Endothelial cell of umbilical vein (primary cell): Measurements from ENCODE around the gene GLCE. TPM values are rescaled to one million over a fixed set of nuclear protein-coding genes. Genes with fewer than 3 reads are reported as not detected.

Experiments used
- BruUV-seq: library from RNA; stranded (reverse); fragments of 400-500 nt; replicated peaks from 2 replicates; lab custom pipeline; 2021; lab: Mats Ljungman, UMichigan
- CTCF ChIA-PET: fragments of 300-600, 350-600 bp; sonication (Branson Sonifier 250); formaldehyde crosslinking; loops from one replicate; lab custom pipeline; 2021; ENCODE audit warnings: antibody characterized with exemption, inconsistent platforms; lab: Charles Lee
- POLR2A ChIA-PET: fragments of 300-600, 350-600 bp; sonication (Branson Sonifier 250); formaldehyde crosslinking; loops from one replicate; lab custom pipeline; 2021; ENCODE audit warnings: antibody characterized with exemption, inconsistent platforms; lab: Charles Lee
- DNase-seq: peaks from one replicate; pipeline ENCODE4 v3.0.0-alpha.2; 2011; ENCODE audit warnings: low read depth, low spot score
- FAIRE-seq: peaks from 2 replicates; lab custom pipeline; 2011; peaks lifted over from hg19 to GRCh38; lab: Jason Lieb, UNC
- H2AFZ ChIP-seq: 2 replicates; pipeline ENCODE4 v1.6.0; 2012; ENCODE audit warnings: low read depth, low read length, control low read depth, inconsistent platforms
- H3K27ac ChIP-seq: 2 replicates; pipeline ENCODE4 v1.5.1; 2011; ENCODE audit warnings: low read depth, mild to moderate bottlenecking, control low read depth, low read length, moderate library complexity; ENCODE audit not compliant: insufficient read depth
- H3K27me3 ChIP-seq, 2 experiments: 2 replicates each; pipeline versions ENCODE4 v1.6.0 to v1.6.1; 2011; ENCODE audit warnings: low read length in 2 of 2, mixed read lengths in 1 of 2; ENCODE audit not compliant: control insufficient read depth in 2 of 2, insufficient read depth in 2 of 2
- H3K36me3 ChIP-seq, 2 experiments: 2 replicates in 1 of 2; 3 replicates in 1 of 2; pipeline ENCODE4 v1.5.1; 2011; ENCODE audit warnings: low read length in 2 of 2, mild to moderate bottlenecking in 1 of 2, moderate library complexity in 1 of 2; ENCODE audit not compliant: control insufficient read depth in 2 of 2, insufficient read depth in 2 of 2; ENCODE audit errors: extremely low read depth in 1 of 2
- H3K4me1 ChIP-seq: 3 replicates; pipeline ENCODE4 v1.5.1; 2011; ENCODE audit warnings: mild to moderate bottlenecking, low read length; ENCODE audit not compliant: control insufficient read depth, insufficient read depth; ENCODE audit errors: extremely low read depth
- H3K4me2 ChIP-seq: 2 replicates; pipeline ENCODE4 v1.6.1; 2011; ENCODE audit warnings: low read length, control low read depth, mixed read lengths; ENCODE audit not compliant: insufficient read depth
- H3K4me3 ChIP-seq, 3 experiments: fragments of 200-600 bp in 1 of 3; sonication (generic), shearing (Covaris generic) in 1 of 3; replicated peaks in 1 of 3; 2 replicates each; pipeline ENCODE4 v1.5.1; 2011 to 2016; ENCODE audit warnings: control low read depth in 3 of 3, low read length in 3 of 3, mild to moderate bottlenecking in 2 of 3, inconsistent platforms in 1 of 3, low read depth in 1 of 3, moderate library complexity in 1 of 3; ENCODE audit not compliant: insufficient read depth in 1 of 3
- H3K79me2 ChIP-seq: 2 replicates; pipeline ENCODE4 v1.6.0; 2012; ENCODE audit warnings: low read length, inconsistent platforms; ENCODE audit not compliant: control insufficient read depth, insufficient read depth
- H3K9ac ChIP-seq: replicated peaks from 2 replicates; pipeline ENCODE3; 2011; ENCODE audit warnings: low read length, control low read depth; ENCODE audit not compliant: insufficient read depth; ENCODE audit errors: extremely low read depth
- H3K9me1 ChIP-seq: replicated peaks from 3 replicates; pipeline ENCODE4 v1.6.0; 2011; ENCODE audit warnings: mild to moderate bottlenecking, low read length; ENCODE audit not compliant: control insufficient read depth, insufficient read depth; ENCODE audit errors: extremely low read depth
- H3K9me3 ChIP-seq: replicated peaks from 2 replicates; pipeline ENCODE4 v1.5.1; 2012; ENCODE audit warnings: low read length, inconsistent platforms; ENCODE audit not compliant: control insufficient read depth, insufficient read depth
- H4K20me1 ChIP-seq: replicated peaks from 2 replicates; pipeline ENCODE3; 2011; ENCODE audit warnings: mild to moderate bottlenecking, low read length; ENCODE audit not compliant: control insufficient read depth, insufficient read depth; ENCODE audit errors: extremely low read depth
- EZH2 ChIP-seq: IDR thresholded peaks from 2 replicates; pipeline ENCODE4 v1.6.1; 2012; ENCODE audit warnings: borderline replicate concordance, low read depth, mild to moderate bottlenecking, moderate library complexity, low read length, inconsistent platforms; ENCODE audit not compliant: severe bottlenecking
- FOS ChIP-seq: IDR thresholded peaks from 2 replicates; pipeline ENCODE4 v1.6.1; 2011; ENCODE audit warnings: mild to moderate bottlenecking, low read length, moderate library complexity, borderline replicate concordance; ENCODE audit not compliant: insufficient read depth
- GATA2 ChIP-seq: IDR thresholded peaks from 2 replicates; pipeline ENCODE4 v1.7.0; 2011; ENCODE audit warnings: low read depth, mild to moderate bottlenecking, moderate library complexity, mixed read lengths, low read length; ENCODE audit not compliant: insufficient read length, insufficient read depth
- JUN ChIP-seq: IDR thresholded peaks from 2 replicates; pipeline ENCODE4 v1.6.1; 2011; ENCODE audit warnings: borderline replicate concordance, low read depth; ENCODE audit not compliant: insufficient read length, insufficient read depth
- MYC ChIP-seq: IDR thresholded peaks from one replicate; pipeline ENCODE4 v1.6.1; 2011; ENCODE audit warnings: mild to moderate bottlenecking, low read depth, low read length
- POLR2A ChIP-seq: IDR thresholded peaks from 2 replicates; pipeline ENCODE4 v1.6.1; 2012; ENCODE audit warnings: low read depth, mild to moderate bottlenecking, control low read depth, low read length
- POLR2AphosphoS5 ChIP-seq: IDR thresholded peaks from 2 replicates; pipeline ENCODE4 v1.6.1; 2012; ENCODE audit warnings: low read depth, mild to moderate bottlenecking, control low read depth, low read length, moderate library complexity; ENCODE audit not compliant: insufficient read depth
- dilution Hi-C: fragments of 300-500 bp; cut with MboI; formaldehyde crosslinking; loops from one replicate; pipeline ENCODE4 v1.15.0; 2019; ENCODE audit warnings: low sequenced_read_pairs; ENCODE audit not compliant: extremely low pct_ligation_motif_present
- intact Hi-C: fragments of 100-400 bp; cut with micrococcal nuclease; formaldehyde crosslinking; loops from one replicate; pipeline ENCODE4 v1.10.0; 2022
- polyA plus RNA-seq, 4 experiments: library from polyadenylated mRNA; depleted of rRNA in 3 of 4; stranded (reverse) in 3 of 4; unstranded in 1 of 4; fragments of >200 nt; gene quantifications; 2 replicates each; pipeline versions ENCODE4 v1.2.1 to v1.2.3, GENCODE V29; 2011 to 2012; ENCODE audit warnings: missing spikeins in 1 of 4
- total RNA-seq: library from RNA; stranded (reverse); gene quantifications from 2 replicates; pipeline ENCODE4 v1.2.3, GENCODE V29; 2021
- TF ChIP-seq, protein P1 (sequence below): IDR thresholded peaks from 2 replicates; pipeline ENCODE4 v1.6.1; 2011; ENCODE audit not compliant: insufficient read depth, insufficient read length
- TF ChIP-seq, protein P2 (sequence below), 2 donors: IDR thresholded peaks; 1 replicate in 1 of 2; 2 replicates in 1 of 2; pipeline ENCODE4 v1.5.1; 2011; ENCODE audit warnings: low read length in 2 of 2, mild to moderate bottlenecking in 2 of 2, moderate library complexity in 2 of 2, control low read depth in 1 of 2, inconsistent platforms in 1 of 2, low read depth in 1 of 2; ENCODE audit not compliant: insufficient read depth in 1 of 2; ENCODE audit errors: extremely low read depth in 1 of 2

GLCE gene
- total and polyA plus RNA-seq, 2 donors (not counting 3 experiments of a cell fraction or from before 2014, with no cell fraction given), result 48.1 to 86.6 TPM

DNA sequence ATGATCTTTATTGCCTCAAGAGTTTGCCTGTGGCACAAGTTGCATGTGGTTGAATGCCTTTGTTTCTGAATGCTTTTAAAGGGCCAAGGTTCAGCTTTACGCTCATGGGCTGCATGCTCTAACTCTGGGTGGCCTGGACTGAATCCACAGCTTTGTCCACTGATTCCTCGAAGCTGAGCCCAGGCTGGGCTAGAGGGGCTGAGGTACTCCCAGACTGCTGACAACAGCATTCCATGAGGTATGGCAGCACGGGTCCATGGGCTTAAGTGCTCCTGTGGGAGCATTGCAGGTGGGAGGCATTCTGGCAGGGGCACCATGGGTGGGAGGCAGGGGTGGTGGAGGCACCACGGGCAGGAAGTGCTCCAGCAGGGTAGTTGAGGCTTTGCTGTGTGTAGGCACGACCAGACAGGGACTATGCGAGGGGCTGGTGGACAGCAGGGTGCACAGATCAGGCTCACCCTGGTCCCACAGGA is 61.6 kb downstream of the GLCE start:
- no peak for FAIRE-seq
- H4K20me1 ChIP-seq, result no peaks in the 10 kb centered on the region
- TF ChIP-seq MYC, result no peak
- intact Hi-C loops (no loop called here), dilution Hi-C loops (no loop called here)
- H3K4me2 ChIP-seq, result no peak overlapping the region
- no peak overlapping the region for H2AFZ ChIP-seq
- BruUV-seq, result no TSS peak
- H3K9ac ChIP-seq, result no peak overlapping the region
- H3K9me3 ChIP-seq, result no peaks in the 10 kb centered on the region
- ChIA-PET CTCF (interaction anchor here (1.0 kb wide), 1 partner anchor 47 kb away, joined by 3 read pairs; no protein-coding TSS in a partner anchor), POLR2A (interaction anchor here (1.2 kb wide), 1 partner anchor 131 kb away, joined by 9 read pairs; no protein-coding TSS in a partner anchor)
- no peak overlapping the region for H3K27ac ChIP-seq
- no peak overlapping the region for H3K4me3 ChIP-seq
- peaks cover 8% of the 10 kb centered on the region for H3K79me2 ChIP-seq
- H3K27me3 ChIP-seq, result no peaks in the 10 kb centered on the region
- no peak for DNase-seq
- no peaks in the 10 kb centered on the region for H3K9me1 ChIP-seq
- H3K36me3 ChIP-seq, result no peaks in the 10 kb centered on the region
- H3K4me1 ChIP-seq, result peaks cover 2% of the 10 kb centered on the region

DNA sequence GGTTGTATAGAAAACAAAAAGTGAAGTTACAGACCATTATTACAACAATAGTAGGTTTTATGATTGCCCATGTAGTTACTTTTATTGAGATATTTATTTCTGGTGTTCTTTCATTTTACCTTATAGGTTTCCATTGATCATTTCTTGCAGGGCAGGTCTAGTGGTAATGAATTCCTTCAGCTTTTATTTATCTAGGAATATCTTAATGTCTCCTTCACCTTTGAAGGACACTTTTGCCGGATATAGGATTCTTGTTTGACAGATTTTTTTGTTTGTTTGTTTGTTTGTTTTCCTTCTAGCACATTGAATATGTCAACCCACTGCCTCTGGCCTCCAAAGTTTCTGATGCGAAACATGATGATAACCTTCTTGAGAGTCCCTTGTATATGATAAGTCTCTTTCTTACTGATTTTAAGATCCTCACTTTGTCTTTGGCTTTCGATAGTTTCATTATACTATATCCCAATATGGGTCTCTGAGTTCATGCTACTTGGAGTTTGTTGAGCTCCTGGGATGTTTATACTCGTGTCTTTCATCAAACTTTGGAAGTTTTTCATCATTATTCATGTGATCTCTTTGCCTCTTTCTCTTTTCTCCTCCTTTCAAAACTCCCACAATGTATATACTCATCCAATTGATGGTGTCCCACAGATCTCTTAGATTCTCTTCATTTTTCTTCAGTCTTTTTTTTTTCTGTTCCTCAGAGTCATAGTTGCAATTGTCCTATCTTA is 62.8 kb downstream of the GLCE start:
- Histone ChIP-seq H3K9me3 (no peaks in the 10 kb centered on the region), H3K4me1 (peaks cover 2% of the 10 kb centered on the region), H3K27ac (no peak overlapping the region), H3K79me2 (peaks cover 8% of the 10 kb centered on the region), H3K9ac (no peak overlapping the region), H3K4me3 (no peak overlapping the region), H4K20me1 (no peaks in the 10 kb centered on the region), H3K4me2 (no peak overlapping the region), H2AFZ (no peak overlapping the region), H3K9me1 (no peaks in the 10 kb centered on the region), H3K27me3 (no peaks in the 10 kb centered on the region), H3K36me3 (no peaks in the 10 kb centered on the region)
- FAIRE-seq (no peak), DNase-seq (no peak)
- ChIA-PET POLR2A (no interaction called here), CTCF (interaction anchor here (1.0 to 7.3 kb wide), 2 partner anchors 48 to 165 kb away, joined by 3 to 127 read pairs; no protein-coding TSS in a partner anchor)
- TF ChIP-seq, protein P1, sequence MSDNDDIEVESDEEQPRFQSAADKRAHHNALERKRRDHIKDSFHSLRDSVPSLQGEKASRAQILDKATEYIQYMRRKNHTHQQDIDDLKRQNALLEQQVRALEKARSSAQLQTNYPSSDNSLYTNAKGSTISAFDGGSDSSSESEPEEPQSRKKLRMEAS, result no peak
- no peak for TF ChIP-seq POLR2AphosphoS5
- TF ChIP-seq JUN, result no peak
- no peak for TF ChIP-seq EZH2
- no peak for TF ChIP-seq POLR2A
- no peak for TF ChIP-seq GATA2
- TF ChIP-seq, protein P2, sequence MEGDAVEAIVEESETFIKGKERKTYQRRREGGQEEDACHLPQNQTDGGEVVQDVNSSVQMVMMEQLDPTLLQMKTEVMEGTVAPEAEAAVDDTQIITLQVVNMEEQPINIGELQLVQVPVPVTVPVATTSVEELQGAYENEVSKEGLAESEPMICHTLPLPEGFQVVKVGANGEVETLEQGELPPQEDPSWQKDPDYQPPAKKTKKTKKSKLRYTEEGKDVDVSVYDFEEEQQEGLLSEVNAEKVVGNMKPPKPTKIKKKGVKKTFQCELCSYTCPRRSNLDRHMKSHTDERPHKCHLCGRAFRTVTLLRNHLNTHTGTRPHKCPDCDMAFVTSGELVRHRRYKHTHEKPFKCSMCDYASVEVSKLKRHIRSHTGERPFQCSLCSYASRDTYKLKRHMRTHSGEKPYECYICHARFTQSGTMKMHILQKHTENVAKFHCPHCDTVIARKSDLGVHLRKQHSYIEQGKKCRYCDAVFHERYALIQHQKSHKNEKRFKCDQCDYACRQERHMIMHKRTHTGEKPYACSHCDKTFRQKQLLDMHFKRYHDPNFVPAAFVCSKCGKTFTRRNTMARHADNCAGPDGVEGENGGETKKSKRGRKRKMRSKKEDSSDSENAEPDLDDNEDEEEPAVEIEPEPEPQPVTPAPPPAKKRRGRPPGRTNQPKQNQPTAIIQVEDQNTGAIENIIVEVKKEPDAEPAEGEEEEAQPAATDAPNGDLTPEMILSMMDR (IDR thresholded peaks at IDR 0.05; ENCODE audit: extremely low read depth in 1 of 2, insufficient read depth in 1 of 2, low read depth in 1 of 2, low read length in 2 of 2), result no peak
- no peak for TF ChIP-seq FOS
- no peak for TF ChIP-seq MYC
- dilution Hi-C loops, result no loop called here
- intact Hi-C loops, result no loop called here
- BruUV-seq, result no TSS peak
